Heart left ventricle (tissue), 11 donors: ENCODE measurements around the gene HAUS2. TPM values are rescaled to one million over a fixed set of nuclear protein-coding genes. Genes with fewer than 3 reads are reported as not detected.

Experiments used
- polyA plus RNA-seq, 2 donors: library from polyadenylated mRNA; stranded (reverse); fragments of 200-250 nt; gene quantifications; one replicate each; pipeline ENCODE4 v1.2.3, GENCODE V29; 2013
- total RNA-seq, 9 donors: library from RNA; depleted of rRNA in 2 of 9; stranded (reverse); fragments of >200 nt in 2 of 9; fragmentation: NEBNext Ultra II Directional in 3 of 9; extraction: Animal tissue kit (Norgen Biotek cat#: 25700) in 3 of 9; gene quantifications; one replicate each; pipeline versions ENCODE4 v1.1.0 to v1.2.4, GENCODE V29; 2016 to 2023
- donor health status: ischemic (EF 13 %, LVEDD 7.1; RV severe dilation, severe dysfunction).
- donor health status: healthy with polysubstance abuse.
- donor health status: DM: no; HTN: yes; CAD: no.
- donor health status: DM: no; HTN: no; CAD: no.
- donor health status: ischemic (EF 25% LVEDD 5.7; RV mildly dilated, moderate dysfunction).
- donor health status: healthy.
- donor health status: DM: yes; HTN: yes; CAD: no.
- donor health status: PGD.
- donor health status: nonischemic (EF 23%, LVEDD 6.1; RV moderate dilation, normal function).

HAUS2 gene
- total and polyA plus RNA-seq, 11 donors: 8.6 to 27.8 (median 13.7) TPM

Other genes with a start within 250 kb of the HAUS2 start
- gene CAPN3, start 189.3 kb upstream of the HAUS2 start, total RNA-seq: 10 to 100 TPM in 1 of 9 donors, 1 to 10 TPM in 8; 1.3 to 12.2 (median 7.3) TPM
- gene CAPN3, start 189.3 kb upstream of the HAUS2 start, polyA plus RNA-seq: 1 to 10 TPM; 2.0 to 9.9 TPM
- 100 to 1,000 TPM; 335 to 999 (median 717) TPM for gene ZNF106, start 57.7 kb upstream of the HAUS2 start, total RNA-seq
- 100 to 1,000 TPM; 135 to 196 TPM for gene ZNF106, start 57.7 kb upstream of the HAUS2 start, polyA plus RNA-seq
- gene SNAP23, start 53.2 kb upstream of the HAUS2 start, total RNA-seq: 10 to 100 TPM; 29.9 to 74.8 (median 43.3) TPM
- gene SNAP23, start 53.2 kb upstream of the HAUS2 start, polyA plus RNA-seq: 10 to 100 TPM; 28.6 to 37.6 TPM
- 10 to 100 TPM; 10.6 to 25.9 (median 20.0) TPM for gene LRRC57, start within 50 bp of the HAUS2 start, total RNA-seq
- gene LRRC57, start within 50 bp of the HAUS2 start, polyA plus RNA-seq: 10 to 100 TPM in 1 of 2 donors, 1 to 10 TPM in 1; 5.2 to 13.7 TPM
- gene STARD9, start 26.8 kb downstream of the HAUS2 start, total RNA-seq: 10 to 100 TPM in 1 of 9 donors, 1 to 10 TPM in 8; 4.3 to 10.3 (median 8.0) TPM
- 10 to 100 TPM in 1 of 2 donors, 1 to 10 TPM in 1; 3.7 to 11.1 TPM for gene STARD9, start 26.8 kb downstream of the HAUS2 start, polyA plus RNA-seq
- gene CDAN1, start 188.3 kb downstream of the HAUS2 start, total RNA-seq: 1 to 10 TPM; 4.4 to 6.9 (median 5.9) TPM
- gene CDAN1, start 188.3 kb downstream of the HAUS2 start, polyA plus RNA-seq: 1 to 10 TPM; 4.3 to 5.6 TPM